GM21528 (cell line): Measurements from ENCODE around the gene JPT1.
A peak's percentile ranks its signal among the peaks of the same experiment; 100 is the strongest.

ENCODE experiments used
- ATAC-seq: cut with Tn5 transposase; IDR thresholded peaks from one replicate; pipeline ENCODE4 v1.9.1; 2021; ENCODE audit warnings: mild to moderate bottlenecking, moderate library complexity; ENCODE audit not compliant: unreplicated experiment, low FRiP score

The JPT1 gene

GRCh38 chr17:75109407-75110233, 44.7 kb downstream of the JPT1 start, which contains the start of gene ARMC7:
Gene ARMC7 (plus strand): TSS chr17:75109969. CDS start chr17:75110289, 320 bp downstream.
- ATAC-seq: peak; percentile 66

- no peak for ATAC-seq
These were observed 45.3 kb downstream of the JPT1 start for GRCh38 chr17:75109046-75109406.

- no peak for ATAC-seq
These were observed 46.1 kb downstream of the JPT1 start for GRCh38 chr17:75108193-75108592.

- no peak for ATAC-seq
These were observed 48.9 kb downstream of the JPT1 start for GRCh38 chr17:75105126-75106080.

- ATAC-seq: no peak
These were observed 50.4 kb downstream of the JPT1 start for GRCh38 chr17:75103601-75104554.

- no peak for ATAC-seq
These were observed 51.9 kb downstream of the JPT1 start for GRCh38 chr17:75102385-75102821.

- ATAC-seq: no peak
These were observed 54.3 kb downstream of the JPT1 start for GRCh38 chr17:75099881-75100595.

GRCh38 chr17:75098861-75099260, 55.5 kb downstream of the JPT1 start:
- no peak for ATAC-seq

- ATAC-seq: no peak
These were observed 56.4 kb downstream of the JPT1 start for GRCh38 chr17:75097865-75098264.

- ATAC-seq: no peak
These were observed 58.2 kb downstream of the JPT1 start for GRCh38 chr17:75096082-75096625.

GRCh38 chr17:75094871-75095399, 59.4 kb downstream of the JPT1 start:
- no peak for ATAC-seq

- no peak for ATAC-seq
These were observed 60.7 kb downstream of the JPT1 start for GRCh38 chr17:75093548-75094158.

GRCh38 chr17:75091855-75092327, 62.4 kb downstream of the JPT1 start:
- no peak for ATAC-seq

- no peak for ATAC-seq
These were observed 63.1 kb downstream of the JPT1 start for GRCh38 chr17:75090871-75091854.

- no peak for ATAC-seq
These were observed 65.6 kb downstream of the JPT1 start for GRCh38 chr17:75088465-75089417.
